Limb (tissue), 2 donors: ENCODE results near the gene STAP2.

Source experiments
- DNase-seq, 2 donors: peaks; one replicate each; pipeline ENCODE4 v3.0.0-alpha.2; 2016; ENCODE audit errors: extremely low spot score in 2 of 2

The STAP2 gene

GRCh38 chr19:4328243-4328990, 10.2 kb downstream of the STAP2 start:
- peak; percentile 95 to 100 for DNase-seq

GRCh38 chr19:4327877-4328242, 10.8 kb downstream of the STAP2 start:
- DNase-seq: no peak

GRCh38 chr19:4327252-4327876, 11.3 kb downstream of the STAP2 start:
- DNase-seq: peak in 1 of 2 donors; percentile 81

GRCh38 chr19:4326837-4327251, 11.8 kb downstream of the STAP2 start:
- no peak for DNase-seq

GRCh38 chr19:4326215-4326836, 12.3 kb downstream of the STAP2 start:
- no peak for DNase-seq

- no peak for DNase-seq
These were observed 14.4 kb downstream of the STAP2 start for GRCh38 chr19:4324228-4324627.

- no peak for DNase-seq
These were observed 14.9 kb downstream of the STAP2 start for GRCh38 chr19:4323692-4324091.

- no peak for DNase-seq
These were observed 15.5 kb downstream of the STAP2 start for GRCh38 chr19:4322942-4323665.

- no peak for DNase-seq
These were observed 18.2 kb downstream of the STAP2 start for GRCh38 chr19:4320419-4320818.

GRCh38 chr19:4319067-4319718, 19.4 kb downstream of the STAP2 start:
- no peak for DNase-seq

GRCh38 chr19:4318460-4318859, 20.2 kb downstream of the STAP2 start:
- no peak for DNase-seq

GRCh38 chr19:4316956-4317355, 21.7 kb downstream of the STAP2 start:
- DNase-seq: no peak

- DNase-seq: no peak
These were observed 24.7 kb downstream of the STAP2 start for GRCh38 chr19:4313847-4314490.

- DNase-seq: no peak
These were observed 28.1 kb downstream of the STAP2 start for GRCh38 chr19:4310247-4311121.

GRCh38 chr19:4305659-4306058, 33.0 kb downstream of the STAP2 start:
- no peak for DNase-seq

- no peak for DNase-seq
These were observed 33.4 kb downstream of the STAP2 start for GRCh38 chr19:4305257-4305612.

GRCh38 chr19:4304538-4305256, 33.9 kb downstream of the STAP2 start, which contains the start of gene FSD1:
Gene FSD1, plus strand, starts transcription at chr19:4304598. Its CDS starts 149 bp downstream, at chr19:4304747.
- DNase-seq: peak; percentile 21 to 87

GRCh38 chr19:4303819-4304537, 34.6 kb downstream of the STAP2 start:
- DNase-seq: no peak

- DNase-seq: no peak
These were observed 36.4 kb downstream of the STAP2 start, which contains the start of gene TMIGD2 for GRCh38 chr19:4302243-4302640. Gene TMIGD2, minus strand, starts transcription at chr19:4302389. Its CDS starts 4 bp downstream, at chr19:4302385.
